ENCODE measurements around the gene TXLNB. TPM values are rescaled to one million over a fixed set of nuclear protein-coding genes. Genes with fewer than 3 reads are reported as not detected.

Gene TXLNB
- total RNA-seq, 2 donors from 2014 or later: 0.22 to 0.29 TPM

DNA sequence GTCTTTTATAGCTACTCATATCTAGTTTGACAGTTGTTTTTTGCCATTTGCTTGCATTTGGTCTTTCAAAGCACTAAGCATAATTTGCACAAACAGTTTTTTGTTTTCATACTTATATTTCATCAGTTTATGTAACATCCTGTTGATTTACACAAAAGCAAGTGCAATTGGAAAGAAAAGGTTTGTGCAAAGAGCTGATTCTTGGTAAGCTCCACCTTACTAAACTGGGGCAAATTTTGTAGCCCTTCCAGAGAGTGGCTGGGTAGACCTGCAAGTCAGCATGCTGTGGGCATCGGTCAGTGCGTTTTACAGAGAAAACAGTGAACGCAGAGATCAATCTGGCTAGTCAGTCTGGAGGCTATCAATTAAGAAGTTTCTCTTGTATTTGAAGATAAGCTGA is 34.5 kb downstream of the TXLNB start:
- H3K27ac ChIP-seq: no peak overlapping the region
- DNase-seq: no peak
- H3K9me3 ChIP-seq: no peaks in the 10 kb centered on the region
- TF ChIP-seq, protein P1, sequence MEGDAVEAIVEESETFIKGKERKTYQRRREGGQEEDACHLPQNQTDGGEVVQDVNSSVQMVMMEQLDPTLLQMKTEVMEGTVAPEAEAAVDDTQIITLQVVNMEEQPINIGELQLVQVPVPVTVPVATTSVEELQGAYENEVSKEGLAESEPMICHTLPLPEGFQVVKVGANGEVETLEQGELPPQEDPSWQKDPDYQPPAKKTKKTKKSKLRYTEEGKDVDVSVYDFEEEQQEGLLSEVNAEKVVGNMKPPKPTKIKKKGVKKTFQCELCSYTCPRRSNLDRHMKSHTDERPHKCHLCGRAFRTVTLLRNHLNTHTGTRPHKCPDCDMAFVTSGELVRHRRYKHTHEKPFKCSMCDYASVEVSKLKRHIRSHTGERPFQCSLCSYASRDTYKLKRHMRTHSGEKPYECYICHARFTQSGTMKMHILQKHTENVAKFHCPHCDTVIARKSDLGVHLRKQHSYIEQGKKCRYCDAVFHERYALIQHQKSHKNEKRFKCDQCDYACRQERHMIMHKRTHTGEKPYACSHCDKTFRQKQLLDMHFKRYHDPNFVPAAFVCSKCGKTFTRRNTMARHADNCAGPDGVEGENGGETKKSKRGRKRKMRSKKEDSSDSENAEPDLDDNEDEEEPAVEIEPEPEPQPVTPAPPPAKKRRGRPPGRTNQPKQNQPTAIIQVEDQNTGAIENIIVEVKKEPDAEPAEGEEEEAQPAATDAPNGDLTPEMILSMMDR (IDR thresholded peaks at IDR 0.05): no peak
- H3K4me1 ChIP-seq: no peaks in the 10 kb centered on the region
- no peaks in the 10 kb centered on the region for H3K27me3 ChIP-seq
- intact Hi-C loops (cut with DNase I): no loop called here
- H3K9ac ChIP-seq (ENCODE audit: low read depth in 2 of 2, low read length in 2 of 2): no peak overlapping the region
- H3K4me3 ChIP-seq: no peak overlapping the region
- no peaks in the 10 kb centered on the region for H3K36me3 ChIP-seq

DNA sequence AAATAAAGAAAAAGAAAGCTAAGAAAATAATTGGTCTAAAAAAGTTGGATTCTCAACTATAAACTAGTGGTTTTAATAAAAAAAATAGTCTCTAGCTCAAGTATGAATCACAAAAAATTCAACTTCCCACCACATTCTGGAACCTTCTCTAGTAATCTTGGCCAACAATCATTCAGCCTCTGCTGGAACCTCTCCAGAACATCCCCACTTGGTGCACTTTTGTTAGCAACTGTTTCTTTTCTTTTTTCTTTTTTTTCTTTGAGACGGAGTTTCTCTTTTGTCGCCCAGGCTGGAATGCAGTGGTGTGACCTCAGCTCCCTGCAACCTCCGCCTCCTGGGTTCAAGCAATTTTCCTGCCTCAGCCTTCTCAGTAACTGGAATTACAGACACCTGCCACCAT is 35.7 kb downstream of the TXLNB start:
- H3K9ac ChIP-seq (ENCODE audit: low read depth in 2 of 2, low read length in 2 of 2): no peak overlapping the region
- H3K9me3 ChIP-seq: no peaks in the 10 kb centered on the region
- no peak for DNase-seq
- H3K36me3 ChIP-seq: no peaks in the 10 kb centered on the region
- H3K27ac ChIP-seq: no peak overlapping the region
- H3K4me1 ChIP-seq: no peaks in the 10 kb centered on the region
- H3K4me3 ChIP-seq: no peak overlapping the region
- intact Hi-C loops (cut with DNase I): no loop called here
- TF ChIP-seq, protein P1 (IDR thresholded peaks at IDR 0.05): no peak
- no peaks in the 10 kb centered on the region for H3K27me3 ChIP-seq

DNA sequence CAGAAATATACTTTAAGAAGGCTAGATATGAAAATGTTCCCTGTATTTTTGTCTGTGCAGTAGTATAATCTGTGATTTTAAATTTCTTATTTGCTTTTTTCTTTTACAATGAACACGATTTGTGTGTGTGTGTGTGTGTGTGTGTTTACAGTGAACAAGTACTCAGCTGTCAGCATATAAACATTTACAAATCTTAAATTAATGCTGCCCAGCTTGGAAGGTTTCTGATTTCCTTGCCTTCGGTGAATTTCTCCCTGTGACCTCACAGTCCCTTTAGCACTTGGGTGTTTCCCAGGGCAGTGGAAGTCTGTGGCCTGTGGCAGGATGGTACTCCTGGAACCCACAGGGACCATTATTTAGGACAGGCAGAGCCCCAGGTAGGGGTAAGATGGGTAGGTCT is 37.6 kb downstream of the TXLNB start:
- no peak overlapping the region for H3K27ac ChIP-seq
- H3K36me3 ChIP-seq: no peaks in the 10 kb centered on the region
- no peak overlapping the region for H3K9ac ChIP-seq (ENCODE audit: low read depth in 2 of 2, low read length in 2 of 2)
- DNase-seq: no peak
- H3K4me1 ChIP-seq: no peaks in the 10 kb centered on the region
- H3K27me3 ChIP-seq: no peaks in the 10 kb centered on the region
- TF ChIP-seq, protein P1 (IDR thresholded peaks at IDR 0.05): no peak
- H3K9me3 ChIP-seq: no peaks in the 10 kb centered on the region
- H3K4me3 ChIP-seq: no peak overlapping the region
- intact Hi-C loops (cut with DNase I): no loop called here

DNA sequence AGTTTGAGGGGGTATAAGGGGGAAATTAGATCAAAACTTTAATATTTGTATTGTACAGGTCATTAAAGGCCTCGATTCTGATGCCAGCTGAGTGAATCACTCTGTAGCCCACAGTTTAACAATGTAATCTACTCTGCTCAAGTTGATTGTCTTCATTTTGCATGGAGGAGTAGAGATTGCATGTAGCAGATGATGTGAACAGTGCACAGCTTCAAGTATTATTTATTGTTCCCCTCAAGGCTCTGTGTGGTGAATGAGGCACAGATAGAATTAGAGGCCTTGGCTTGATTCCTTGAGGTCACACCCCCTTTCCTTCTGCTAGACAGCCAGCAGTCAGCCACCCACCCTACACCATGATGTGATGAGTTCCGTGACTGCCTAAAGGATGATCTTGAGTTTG is 38.1 kb downstream of the TXLNB start:
- H3K27ac ChIP-seq: no peak overlapping the region

DNA sequence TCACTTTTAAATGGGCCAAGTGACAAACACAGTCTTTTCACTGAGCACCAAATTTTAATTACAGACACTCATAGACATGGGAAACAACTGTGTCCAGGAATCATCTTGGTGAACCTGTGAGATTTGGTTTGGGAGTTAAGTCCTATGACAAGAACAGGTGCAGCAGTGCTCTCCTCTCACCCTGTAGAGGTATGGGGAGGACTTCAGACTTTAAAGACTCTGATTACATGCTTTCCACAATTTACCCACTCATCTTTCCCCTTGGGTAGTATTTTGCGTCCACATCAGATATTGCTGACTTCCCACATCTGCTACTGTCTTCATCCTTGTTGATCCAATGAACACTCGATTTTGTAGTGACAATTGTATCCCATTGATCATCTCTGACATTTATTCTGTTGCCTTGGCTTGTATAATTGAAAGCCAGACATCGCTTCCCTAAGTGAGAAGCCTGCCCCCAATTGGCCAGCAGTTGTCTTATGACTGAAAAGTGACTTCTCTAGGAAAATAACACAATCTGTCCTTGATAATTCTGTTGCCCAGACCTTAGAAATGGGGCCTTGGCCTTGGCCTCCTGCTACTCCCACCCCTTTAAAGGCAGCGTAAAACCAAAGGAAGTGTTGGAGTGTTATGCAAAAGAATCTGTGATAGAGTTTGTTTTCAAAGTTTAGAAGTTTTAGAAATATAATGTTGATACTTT is 40.0 kb downstream of the TXLNB start:
- intact Hi-C loops (cut with DNase I): no loop called here
- Histone ChIP-seq H3K4me1 (no peaks in the 10 kb centered on the region), H3K36me3 (no peaks in the 10 kb centered on the region), H3K27me3 (no peaks in the 10 kb centered on the region), H3K27ac (no peak overlapping the region), H3K9ac (ENCODE audit: low read depth in 2 of 2, low read length in 2 of 2) (no peak overlapping the region), H3K9me3 (no peaks in the 10 kb centered on the region), H3K4me3 (no peak overlapping the region)
- DNase-seq: no peak
- TF ChIP-seq, protein P1 (IDR thresholded peaks at IDR 0.05): no peak

More for the DNA sequence above, 38.1 kb downstream of the TXLNB start:
- intact Hi-C loops (cut with DNase I): no loop called here
- no peak overlapping the region for H3K4me3 ChIP-seq
- H3K4me1 ChIP-seq: no peaks in the 10 kb centered on the region
- H3K36me3 ChIP-seq: no peaks in the 10 kb centered on the region
- TF ChIP-seq, protein P1 (IDR thresholded peaks at IDR 0.05): no peak
- no peak for DNase-seq
- H3K9ac ChIP-seq (ENCODE audit: low read depth in 2 of 2, low read length in 2 of 2): no peak overlapping the region
- no peaks in the 10 kb centered on the region for H3K9me3 ChIP-seq
- no peaks in the 10 kb centered on the region for H3K27me3 ChIP-seq

Data from colonic mucosa (tissue), 4 donors.